ENCODE data around the gene PGAM4. TPM values are rescaled to one million over a fixed set of nuclear protein-coding genes. Genes with fewer than 3 reads are reported as not detected.
"Not testable (repeated sequence)": the region's sequence is repeated elsewhere in the genome, so short reads cannot be mapped to it uniquely, and the experiment has no call there.

Gene PGAM4
- total RNA-seq, 2 experiments from 2014 or later = not detected

- H3K27me3 Mint-ChIP-seq = no peaks in the 10 kb centered on the region
- H3K27ac Mint-ChIP-seq = no peak overlapping the region
- peaks cover 10% of the 10 kb centered on the region for H3K4me1 Mint-ChIP-seq
- POLR2A ChIA-PET = no interaction called here
- CTCF ChIA-PET = no interaction called here
- no peak overlapping the region for H3K4me3 Mint-ChIP-seq
- no peaks in the 10 kb centered on the region for H3K9me3 Mint-ChIP-seq
- DNase-seq = no peak
- H3K36me3 Mint-ChIP-seq (ENCODE audit: low read depth) = peaks cover 2% of the 10 kb centered on the region
Measured at GRCh38 chrX:77949840-77950239, 19.6 kb downstream of the PGAM4 start.

GRCh38 chrX:77946571-77946970 lies 22.9 kb downstream of the PGAM4 start:
- DNase-seq = no peak
- POLR2A ChIA-PET = no interaction called here
- Mint-ChIP-seq H3K9me3 (no peaks in the 10 kb centered on the region), H3K27me3 (no peaks in the 10 kb centered on the region), H3K4me3 (no peak overlapping the region), H3K27ac (no peak overlapping the region), H3K4me1 (peaks cover 7% of the 10 kb centered on the region), H3K36me3 (ENCODE audit: low read depth) (peaks cover 2% of the 10 kb centered on the region)
- CTCF ChIA-PET = no interaction called here

GRCh38 chrX:77945910-77946545 lies 23.4 kb downstream of the PGAM4 start:
- Mint-ChIP-seq H3K9me3 (no peaks in the 10 kb centered on the region), H3K36me3 (ENCODE audit: low read depth) (peaks cover 2% of the 10 kb centered on the region), H3K4me1 (peaks cover 7% of the 10 kb centered on the region), H3K27me3 (no peaks in the 10 kb centered on the region), H3K27ac (no peak overlapping the region), H3K4me3 (no peak overlapping the region)
- POLR2A ChIA-PET = no interaction called here
- DNase-seq = no peak
- CTCF ChIA-PET = interaction anchor here (1.2 kb wide), 1 partner anchor 47 kb away, joined by 5 read pairs; no protein-coding TSS in a partner anchor

GRCh38 chrX:77945031-77945430 lies 24.4 kb downstream of the PGAM4 start:
- H3K9me3 Mint-ChIP-seq; POLR2A ChIA-PET; H3K4me3 Mint-ChIP-seq; H3K27ac Mint-ChIP-seq; DNase-seq; H3K27me3 Mint-ChIP-seq; H3K36me3 Mint-ChIP-seq (ENCODE audit: low read depth); H3K4me1 Mint-ChIP-seq: not testable (repeated sequence)
- CTCF ChIA-PET = interaction anchor here (1.2 kb wide), 1 partner anchor 46 kb away, joined by 5 read pairs; no protein-coding TSS in a partner anchor

GRCh38 chrX:77938083-77938680 lies 31.3 kb downstream of the PGAM4 start:
- peaks cover 1% of the 10 kb centered on the region for H3K4me1 Mint-ChIP-seq
- no peak overlapping the region for H3K4me3 Mint-ChIP-seq
- ChIA-PET POLR2A (no interaction called here), CTCF (no interaction called here)
- no peaks in the 10 kb centered on the region for H3K9me3 Mint-ChIP-seq
- no peak overlapping the region for H3K27ac Mint-ChIP-seq
- peaks cover 3% of the 10 kb centered on the region for H3K36me3 Mint-ChIP-seq (ENCODE audit: low read depth)
- H3K27me3 Mint-ChIP-seq = no peaks in the 10 kb centered on the region
- DNase-seq = no peak

- H3K4me3 Mint-ChIP-seq = no peak overlapping the region
- H3K4me1 Mint-ChIP-seq = no peaks in the 10 kb centered on the region
- H3K9me3 Mint-ChIP-seq = no peaks in the 10 kb centered on the region
- no peak overlapping the region for H3K27ac Mint-ChIP-seq
- POLR2A ChIA-PET = no interaction called here
- H3K27me3 Mint-ChIP-seq = no peaks in the 10 kb centered on the region
- CTCF ChIA-PET = no interaction called here
- H3K36me3 Mint-ChIP-seq (ENCODE audit: low read depth) = peaks cover 6% of the 10 kb centered on the region
- no peak for DNase-seq
Measured at GRCh38 chrX:77937291-77937690, 32.1 kb downstream of the PGAM4 start.

GRCh38 chrX:77936299-77936698 lies 33.1 kb downstream of the PGAM4 start:
- ChIA-PET CTCF (no interaction called here), POLR2A (no interaction called here)
- Mint-ChIP-seq H3K36me3 (ENCODE audit: low read depth) (peaks cover 6% of the 10 kb centered on the region), H3K4me3 (no peak overlapping the region), H3K27me3 (no peaks in the 10 kb centered on the region), H3K27ac (no peak overlapping the region), H3K9me3 (no peaks in the 10 kb centered on the region), H3K4me1 (no peaks in the 10 kb centered on the region)
- no peak for DNase-seq

- Mint-ChIP-seq H3K4me1 (no peaks in the 10 kb centered on the region), H3K4me3 (no peak overlapping the region), H3K36me3 (ENCODE audit: low read depth) (peaks cover 8% of the 10 kb centered on the region), H3K27ac (no peak overlapping the region), H3K27me3 (no peaks in the 10 kb centered on the region), H3K9me3 (no peaks in the 10 kb centered on the region)
- CTCF ChIA-PET = no interaction called here
- no peak for DNase-seq
- POLR2A ChIA-PET = no interaction called here
Measured at GRCh38 chrX:77935886-77936285, 33.6 kb downstream of the PGAM4 start.

GRCh38 chrX:77930581-77930980 lies 38.9 kb downstream of the PGAM4 start:
- ChIA-PET CTCF (interaction anchor here (0.6 to 1.5 kb wide), 2 partner anchors 20 to 112 kb away, joined by 3 to 4 read pairs; partner anchors contain the start of gene ATP7A), POLR2A (no interaction called here)
- no peaks in the 10 kb centered on the region for H3K27me3 Mint-ChIP-seq
- no peak overlapping the region for H3K27ac Mint-ChIP-seq
- peaks cover 4% of the 10 kb centered on the region for H3K4me1 Mint-ChIP-seq
- H3K9me3 Mint-ChIP-seq = no peaks in the 10 kb centered on the region
- H3K4me3 Mint-ChIP-seq = no peak overlapping the region
- DNase-seq = no peak
- peaks cover 14% of the 10 kb centered on the region for H3K36me3 Mint-ChIP-seq (ENCODE audit: low read depth)

- Mint-ChIP-seq H3K4me3 (no peak overlapping the region), H3K27me3 (no peaks in the 10 kb centered on the region), H3K27ac (no peak overlapping the region), H3K36me3 (ENCODE audit: low read depth) (peaks cover 12% of the 10 kb centered on the region), H3K4me1 (peaks cover 7% of the 10 kb centered on the region), H3K9me3 (no peaks in the 10 kb centered on the region)
- ChIA-PET POLR2A (no interaction called here), CTCF (no interaction called here)
- DNase-seq = no peak
Measured at GRCh38 chrX:77925764-77926163, 43.7 kb downstream of the PGAM4 start.

- no peak for DNase-seq
- Mint-ChIP-seq H3K4me3 (no peak overlapping the region), H3K4me1 (peaks cover 7% of the 10 kb centered on the region), H3K9me3 (no peaks in the 10 kb centered on the region), H3K27me3 (no peaks in the 10 kb centered on the region), H3K36me3 (ENCODE audit: low read depth) (peaks cover 7% of the 10 kb centered on the region), H3K27ac (no peak overlapping the region)
- POLR2A ChIA-PET = no interaction called here
- CTCF ChIA-PET = no interaction called here
Measured at GRCh38 chrX:77924320-77924859, 45.0 kb downstream of the PGAM4 start.

- CTCF ChIA-PET = no interaction called here
- peaks cover 5% of the 10 kb centered on the region for H3K36me3 Mint-ChIP-seq (ENCODE audit: low read depth)
- H3K27me3 Mint-ChIP-seq = no peaks in the 10 kb centered on the region
- no peaks in the 10 kb centered on the region for H3K9me3 Mint-ChIP-seq
- no peak for DNase-seq
- POLR2A ChIA-PET = no interaction called here
- H3K27ac Mint-ChIP-seq = no peak overlapping the region
- peaks cover 10% of the 10 kb centered on the region for H3K4me1 Mint-ChIP-seq
- no peak overlapping the region for H3K4me3 Mint-ChIP-seq
Measured at GRCh38 chrX:77922787-77923186, 46.7 kb downstream of the PGAM4 start.

- H3K36me3 Mint-ChIP-seq (ENCODE audit: low read depth); H3K27ac Mint-ChIP-seq; CTCF ChIA-PET; H3K9me3 Mint-ChIP-seq; DNase-seq; H3K27me3 Mint-ChIP-seq; POLR2A ChIA-PET; H3K4me3 Mint-ChIP-seq: not testable (repeated sequence)
- H3K4me1 Mint-ChIP-seq = peaks cover 14% of the 10 kb centered on the region
Measured at GRCh38 chrX:77919370-77919769, 50.1 kb downstream of the PGAM4 start.

GRCh38 chrX:77918568-77918967 lies 50.9 kb downstream of the PGAM4 start:
- Mint-ChIP-seq H3K9me3 (no peaks in the 10 kb centered on the region), H3K4me1 (peaks cover 15% of the 10 kb centered on the region), H3K4me3 (no peak overlapping the region), H3K27me3 (no peaks in the 10 kb centered on the region), H3K36me3 (ENCODE audit: low read depth) (peaks cover 3% of the 10 kb centered on the region), H3K27ac (no peak overlapping the region)
- no peak for DNase-seq
- ChIA-PET CTCF (interaction anchor here (0.7 to 1.6 kb wide), 2 partner anchors 19 to 1219 kb away, joined by 3 to 9 read pairs; partner anchors contain the start of gene COX7B), POLR2A (no interaction called here)

All from activated CD4-positive, alpha-beta T cell treated with anti-CD3 and anti-CD28 coated beads, Interleukin-2, amount 10 ng/mL, durations not matched to agents 7 days and 5 days (primary cell).